IMR-90 (cell line): ENCODE data around the gene ARFGEF3.

ENCODE experiments used
- CTCF ChIP-seq: conservative IDR thresholded peaks from 2 replicates; pipeline ENCODE4 v1.5.1; 2012; ENCODE audit warnings: mild to moderate bottlenecking, low read depth, low read length, improper control_type of control experiment
- MAFK ChIP-seq: IDR thresholded peaks from 2 replicates; pipeline ENCODE4 v1.6.1; 2012; ENCODE audit warnings: low read depth, low read length, improper control_type of control experiment
- MXI1 ChIP-seq: IDR thresholded peaks from 2 replicates; pipeline ENCODE4 v1.6.1; 2012; ENCODE audit warnings: low read depth, mild to moderate bottlenecking, low read length, moderate library complexity, borderline replicate concordance
- TF ChIP-seq, protein P1 (sequence below): fragments of 150-350 bp; IDR thresholded peaks from 2 replicates; pipeline ENCODE4 v1.6.1; 2016; ENCODE audit warnings: low read depth, mild to moderate bottlenecking, low read length, moderate library complexity, borderline replicate concordance

DNA sequence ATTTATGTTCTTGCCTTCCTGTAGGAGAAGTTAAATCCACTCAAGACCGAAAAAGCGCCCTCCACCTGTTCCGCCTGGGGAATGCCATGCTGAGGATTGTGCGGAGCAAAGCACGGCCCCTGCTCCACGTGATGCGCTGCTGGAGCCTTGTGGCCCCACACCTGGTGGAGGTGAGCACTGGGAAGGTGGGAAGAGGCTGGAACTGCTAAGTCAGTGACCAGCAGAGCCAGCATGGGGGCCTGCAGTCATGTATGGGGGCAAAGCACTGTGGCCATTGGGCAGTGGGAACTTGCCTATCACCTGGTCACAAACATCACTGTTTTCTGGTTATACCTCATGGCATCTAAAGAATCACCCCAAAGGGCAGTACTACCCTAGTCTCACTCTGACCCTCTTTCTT, 135.0 kb downstream of the ARFGEF3 start:
- TF ChIP-seq CTCF (no peak), MXI1 (no peak), MAFK (no peak)
- TF ChIP-seq, protein P1, sequence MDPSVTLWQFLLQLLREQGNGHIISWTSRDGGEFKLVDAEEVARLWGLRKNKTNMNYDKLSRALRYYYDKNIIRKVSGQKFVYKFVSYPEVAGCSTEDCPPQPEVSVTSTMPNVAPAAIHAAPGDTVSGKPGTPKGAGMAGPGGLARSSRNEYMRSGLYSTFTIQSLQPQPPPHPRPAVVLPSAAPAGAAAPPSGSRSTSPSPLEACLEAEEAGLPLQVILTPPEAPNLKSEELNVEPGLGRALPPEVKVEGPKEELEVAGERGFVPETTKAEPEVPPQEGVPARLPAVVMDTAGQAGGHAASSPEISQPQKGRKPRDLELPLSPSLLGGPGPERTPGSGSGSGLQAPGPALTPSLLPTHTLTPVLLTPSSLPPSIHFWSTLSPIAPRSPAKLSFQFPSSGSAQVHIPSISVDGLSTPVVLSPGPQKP = no peak
